Stimulated activated CD4-positive, alpha-beta T cell treated with anti-CD3 and anti-CD28 coated beads, Interleukin-12 subunit alpha, Interleukin-12 subunit beta, amount 100 ng/mL, for 48 hours (primary cell): ENCODE measurements around the gene KLHL41.
"Not testable (repeated sequence)": the region's sequence is repeated elsewhere in the genome, so short reads cannot be mapped to it uniquely, and the experiment has no call there.

ENCODE experiments used
- DNase-seq, 3 donors: peaks; one replicate each; pipeline ENCODE4 v3.0.0-alpha.2; 2020; ENCODE audit warnings: low read depth in 2 of 3, low spot score in 1 of 3

KLHL41 gene

DNA sequence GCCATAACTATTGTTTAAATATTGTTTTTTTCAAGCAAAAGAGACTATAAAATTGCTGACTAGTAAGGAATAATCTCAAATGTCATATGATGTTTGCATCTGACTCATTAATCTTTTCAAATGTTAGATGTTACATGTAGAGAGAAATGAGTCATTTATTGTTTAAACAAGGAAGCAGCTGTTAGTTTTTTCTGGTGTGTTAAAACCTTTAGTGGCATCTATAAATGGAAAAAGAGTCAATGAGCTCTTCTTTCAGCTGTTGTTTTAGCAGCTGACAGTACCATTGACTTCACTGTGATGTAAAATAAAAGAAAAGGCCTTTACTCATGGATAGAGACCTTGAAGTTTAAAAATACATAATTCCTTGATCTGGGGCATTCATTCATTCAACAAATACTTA is 1.8 kb upstream of the KLHL41 start:
- no peak for DNase-seq

DNA sequence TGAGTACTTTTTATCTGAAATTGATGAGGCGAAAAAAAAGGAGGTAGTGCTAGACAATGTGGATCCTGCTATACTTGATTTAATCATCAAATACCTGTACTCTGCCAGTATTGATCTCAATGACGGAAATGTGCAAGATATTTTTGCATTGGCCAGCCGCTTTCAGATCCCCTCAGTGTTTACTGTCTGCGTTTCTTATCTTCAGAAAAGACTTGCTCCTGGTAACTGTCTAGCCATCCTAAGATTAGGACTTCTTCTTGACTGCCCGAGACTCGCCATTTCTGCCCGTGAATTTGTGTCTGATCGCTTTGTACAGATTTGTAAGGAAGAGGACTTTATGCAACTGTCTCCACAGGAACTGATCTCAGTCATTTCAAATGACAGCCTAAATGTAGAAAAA is 453 bp downstream of the KLHL41 start:
- DNase-seq, result no peak

DNA sequence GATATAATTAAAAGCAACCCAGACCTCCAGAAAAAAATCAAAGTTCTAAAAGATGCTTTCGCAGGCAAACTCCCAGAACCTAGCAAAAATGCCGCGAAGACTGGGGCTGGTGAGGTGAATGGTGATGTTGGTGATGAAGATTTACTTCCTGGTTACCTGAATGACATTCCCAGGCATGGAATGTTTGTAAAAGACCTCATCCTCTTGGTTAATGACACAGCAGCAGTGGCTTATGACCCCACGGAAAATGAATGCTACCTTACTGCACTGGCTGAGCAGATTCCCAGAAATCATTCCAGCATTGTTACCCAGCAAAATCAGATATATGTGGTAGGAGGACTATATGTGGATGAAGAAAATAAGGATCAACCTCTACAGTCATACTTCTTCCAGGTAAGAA is 994 bp downstream of the KLHL41 start:
- no peak for DNase-seq

DNA sequence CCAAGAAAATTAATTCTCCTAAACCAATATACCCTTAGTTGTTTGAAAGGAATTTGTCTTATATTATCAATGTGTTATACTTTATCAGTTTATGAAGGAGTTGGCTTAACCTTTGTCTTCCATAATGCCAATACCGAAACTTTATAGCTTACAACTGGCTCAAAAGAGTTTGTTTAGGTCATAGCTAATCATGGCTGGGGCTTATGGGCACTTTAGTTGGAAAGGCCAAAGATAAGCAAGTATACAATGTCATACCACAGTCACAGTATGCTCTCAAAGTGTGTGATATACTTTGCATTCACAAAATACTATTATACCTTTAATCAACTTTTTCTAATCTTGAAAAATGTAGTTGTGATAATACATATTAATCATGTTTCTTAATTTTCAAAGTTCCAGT is 2.3 kb downstream of the KLHL41 start:
- DNase-seq, result no peak

- no peak for DNase-seq
Observed at GRCh38 chr2:169512525-169512924, 3.0 kb downstream of the KLHL41 start.

DNA sequence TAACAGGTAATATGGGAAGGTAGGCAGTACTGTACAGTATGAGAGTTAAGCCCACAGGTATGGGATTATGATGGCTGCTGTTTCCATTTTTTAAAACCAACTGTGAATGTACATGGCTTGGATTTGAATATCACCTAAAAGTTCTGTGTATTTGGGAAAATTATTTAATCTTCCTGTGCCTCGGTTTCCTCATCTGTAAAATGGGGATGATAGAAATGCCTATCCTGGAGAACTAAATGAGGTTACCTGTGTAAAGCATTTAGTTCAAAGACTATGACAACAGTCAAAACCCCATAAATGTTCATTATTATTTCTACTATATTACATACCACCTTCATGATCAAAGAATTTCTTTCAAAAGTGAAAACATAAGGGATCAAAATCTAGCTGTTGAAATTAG is 3.6 kb downstream of the KLHL41 start:
- DNase-seq, result no peak

GRCh38 chr2:169513926-169514325 is 4.4 kb downstream of the KLHL41 start:
- DNase-seq, result no peak

GRCh38 chr2:169514758-169515157 is 5.3 kb downstream of the KLHL41 start:
- DNase-seq, result not testable (repeated sequence)

DNA sequence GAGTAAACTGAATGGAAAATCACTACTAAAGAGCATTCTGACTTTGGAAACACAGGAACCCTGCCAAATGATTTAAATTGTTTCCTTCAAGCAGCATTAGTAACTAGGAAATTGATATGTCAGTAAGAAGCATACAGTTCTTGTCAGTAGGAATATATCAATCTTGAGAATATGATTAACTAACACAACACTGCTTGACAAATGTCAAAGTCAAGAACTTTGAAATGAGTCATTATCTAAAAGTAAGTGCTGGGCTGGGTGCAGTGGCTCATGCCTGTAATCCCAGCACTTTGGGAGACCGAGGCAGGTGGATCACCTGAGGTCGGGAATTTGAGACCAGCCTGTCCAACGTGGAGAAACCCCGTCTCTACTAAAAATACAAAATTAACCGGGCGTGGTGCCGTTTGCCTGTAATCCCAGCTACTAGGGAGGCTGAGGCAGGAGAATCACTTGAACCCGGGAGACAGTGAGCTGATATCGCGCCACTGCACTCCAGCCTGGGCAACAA is 7.0 kb downstream of the KLHL41 start:
- not testable (repeated sequence) for DNase-seq

DNA sequence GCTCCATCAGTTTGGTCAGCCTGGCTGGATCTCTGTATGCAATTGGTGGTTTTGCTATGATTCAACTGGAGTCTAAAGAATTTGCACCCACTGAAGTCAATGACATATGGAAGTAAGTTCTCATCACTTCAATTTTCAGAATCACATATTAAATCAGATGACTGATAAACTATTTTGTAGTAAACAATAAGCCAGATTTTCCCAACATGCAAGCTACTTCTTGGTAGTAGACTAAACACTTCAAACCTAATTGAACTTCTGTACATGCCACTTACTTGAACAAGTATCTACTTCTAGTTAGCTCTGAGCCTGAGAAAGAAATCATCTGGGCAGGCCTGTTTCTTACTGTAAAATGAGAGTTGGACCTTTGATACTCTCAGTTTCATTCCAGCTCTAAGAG is 11.4 kb downstream of the KLHL41 start:
- DNase-seq, result no peak

- DNase-seq, result no peak
Observed at GRCh38 chr2:169523681-169524080, 14.2 kb downstream of the KLHL41 start.

GRCh38 chr2:169525434-169525833 is 15.9 kb downstream of the KLHL41 start:
- DNase-seq, result no peak

GRCh38 chr2:169526451-169526850 is 16.9 kb downstream of the KLHL41 start:
- DNase-seq, result no peak

GRCh38 chr2:169528271-169528701 is 18.8 kb downstream of the KLHL41 start:
- peak; percentile 49 to 80 (median 65) for DNase-seq

GRCh38 chr2:169539460-169539859 is 30.0 kb downstream of the KLHL41 start:
- DNase-seq, result not testable (repeated sequence)

DNA sequence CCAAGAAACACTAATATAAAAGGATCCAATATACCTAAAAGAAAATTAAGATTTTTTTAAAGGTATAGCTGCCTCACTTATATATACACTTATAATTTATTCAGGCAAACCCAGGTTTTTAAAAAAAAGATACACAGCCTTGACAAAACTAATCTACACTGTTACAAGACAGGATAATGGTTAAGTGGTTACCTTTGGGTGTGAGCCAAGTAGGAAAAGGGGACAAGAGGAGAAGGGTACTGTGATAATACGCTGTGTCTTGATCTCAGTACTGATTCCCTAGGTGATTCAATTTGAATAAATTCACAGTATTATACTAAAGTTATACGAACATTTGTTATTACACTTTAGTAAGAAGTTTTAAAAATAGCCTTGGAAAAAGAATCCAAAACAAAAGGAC is 30.6 kb downstream of the KLHL41 start:
- DNase-seq, result no peak

DNA sequence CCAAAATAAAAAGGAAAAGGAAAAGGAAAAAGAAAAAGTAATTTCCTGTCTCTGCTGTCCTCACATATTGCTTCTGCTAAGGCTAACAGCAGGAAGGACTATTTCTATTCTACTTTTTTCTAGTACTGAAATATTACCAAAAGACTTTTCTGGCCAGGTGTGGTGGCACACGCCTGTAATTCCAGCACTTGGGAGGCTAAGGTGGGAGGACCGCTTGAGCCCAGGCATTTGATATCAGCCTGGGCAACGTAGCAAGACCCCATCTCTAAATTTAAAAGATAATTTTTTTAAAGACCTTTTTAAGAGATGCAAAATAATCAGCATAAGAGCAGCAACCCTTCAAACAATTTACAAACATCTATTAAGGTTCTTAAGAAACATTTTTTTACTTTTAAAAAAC is 32.9 kb downstream of the KLHL41 start:
- DNase-seq, result no peak

DNA sequence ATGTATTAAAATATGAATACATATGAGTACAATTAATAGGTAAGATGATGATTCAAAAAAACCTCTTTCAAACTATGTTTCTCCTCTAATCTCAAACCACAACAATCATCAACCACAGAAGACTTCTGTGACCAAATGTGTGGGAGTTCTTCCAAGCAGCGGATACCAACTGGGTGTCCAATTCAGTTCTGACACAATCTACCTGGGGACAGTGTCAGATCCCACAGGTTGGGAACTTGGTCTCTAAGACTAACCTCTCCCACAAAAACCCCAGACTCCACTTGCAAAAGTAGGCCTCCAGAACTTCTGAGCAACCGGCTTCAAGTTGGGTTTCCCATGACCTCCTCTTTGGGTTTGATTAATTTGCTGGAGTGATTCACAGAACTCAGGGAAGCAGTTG is 37.3 kb downstream of the KLHL41 start:
- peak in 1 of 3 donors; percentile 3 for DNase-seq

- DNase-seq, result no peak
Observed at GRCh38 chr2:169561364-169561763, 51.9 kb downstream of the KLHL41 start.

- not testable (repeated sequence) for DNase-seq
Observed at GRCh38 chr2:169562084-169562483, 52.6 kb downstream of the KLHL41 start.

- DNase-seq, result no peak
Observed at GRCh38 chr2:169562519-169562918, 53.0 kb downstream of the KLHL41 start.

DNA sequence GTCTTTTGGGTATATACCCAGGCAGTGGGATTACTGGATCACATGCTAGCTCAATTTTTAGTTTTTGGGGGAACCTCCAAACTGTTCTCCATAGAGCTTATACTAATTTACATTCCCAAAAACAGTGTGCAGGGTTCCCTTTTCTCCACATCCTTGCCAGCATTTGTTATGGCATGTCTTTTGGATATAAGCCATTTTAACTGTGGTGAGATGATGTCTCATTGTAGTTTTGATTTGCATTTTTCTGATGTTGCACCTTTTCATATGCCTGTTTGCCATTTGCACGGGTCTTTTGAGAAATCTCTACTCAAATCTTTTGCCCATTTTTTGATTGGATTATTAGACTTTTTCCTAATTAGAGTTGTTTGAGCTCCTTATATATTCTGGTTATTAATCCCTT is 56.2 kb downstream of the KLHL41 start:
- no peak for DNase-seq

DNA sequence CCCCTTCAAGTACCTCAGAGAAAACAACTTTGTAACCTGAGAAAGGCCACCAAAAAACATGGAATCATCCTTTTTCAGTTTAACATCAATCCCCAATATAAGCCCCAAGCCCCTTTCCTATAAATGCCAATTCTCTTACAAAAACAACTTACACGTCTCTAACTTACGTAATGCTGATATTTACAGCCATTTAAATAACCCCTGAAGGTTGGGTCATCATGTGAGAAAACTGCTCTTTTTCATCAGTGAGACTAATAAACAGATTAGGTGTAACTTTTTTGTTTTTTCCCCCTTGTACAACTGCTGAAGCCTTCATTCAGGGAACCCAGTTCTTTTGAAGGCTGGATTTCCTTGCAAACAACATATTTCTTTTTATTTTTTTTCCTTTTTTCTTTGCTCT is 60.4 kb downstream of the KLHL41 start:
- DNase-seq, result no peak

DNA sequence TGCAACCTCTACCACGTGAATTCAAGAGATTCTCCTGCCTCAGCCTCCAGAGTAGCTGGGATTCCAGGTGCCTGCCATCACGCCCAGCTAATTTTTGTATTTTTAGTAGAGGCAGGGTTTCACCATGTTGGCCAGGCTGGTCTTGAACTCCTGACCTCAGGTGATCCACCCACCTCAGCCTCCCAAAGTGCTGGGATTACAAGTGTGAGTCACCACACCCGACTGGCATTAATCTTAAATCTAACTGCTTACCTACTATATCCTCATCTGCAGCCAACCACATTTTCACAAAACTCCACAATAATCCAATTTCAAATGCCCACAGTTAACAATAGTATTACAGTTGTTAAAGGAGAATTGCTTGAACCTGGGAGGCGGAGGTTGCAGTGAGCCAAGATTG is 61.2 kb downstream of the KLHL41 start:
- not testable (repeated sequence) for DNase-seq
